GM19025 (cell line): ENCODE measurements around the gene RPL7A.

Experiments
- ATAC-seq: cut with Tn5 transposase; IDR thresholded peaks from one replicate; pipeline ENCODE4 v1.9.1; 2021; ENCODE audit warnings: mild to moderate bottlenecking, low read depth, moderate library complexity; ENCODE audit not compliant: unreplicated experiment

Gene RPL7A

GRCh38 chr9:133346021-133346785 is 1.8 kb upstream of the RPL7A start:
- ATAC-seq = no peak

- no peak for ATAC-seq
These were observed 468 bp upstream of the RPL7A start for GRCh38 chr9:133347515-133347984.

- ATAC-seq = no peak
These were observed 928 bp downstream of the RPL7A start for GRCh38 chr9:133348718-133349573.

GRCh38 chr9:133349965-133350616 is 2.1 kb downstream of the RPL7A start:
- ATAC-seq = no peak

- ATAC-seq = no peak
These were observed 3.5 kb downstream of the RPL7A start for GRCh38 chr9:133351526-133351907.

GRCh38 chr9:133351908-133352634 is 4.1 kb downstream of the RPL7A start:
- ATAC-seq = no peak

- no peak for ATAC-seq
These were observed 4.8 kb downstream of the RPL7A start for GRCh38 chr9:133352635-133353340.

- ATAC-seq = no peak
These were observed 5.5 kb downstream of the RPL7A start for GRCh38 chr9:133353548-133353947.

GRCh38 chr9:133354766-133355165 is 6.7 kb downstream of the RPL7A start:
- no peak for ATAC-seq

GRCh38 chr9:133355881-133356357 is 7.9 kb downstream of the RPL7A start:
- peak; percentile 25 for ATAC-seq

- peak; percentile 75 for ATAC-seq
These were observed 8.5 kb downstream of the RPL7A start, which contains the start of the genes SURF1 and SURF2 for GRCh38 chr9:133356391-133357091. SURF1 (minus strand) TSS chr9:133356487; CDS start chr9:133356453, 34 bp downstream. SURF2 (plus strand) TSS chr9:133356550; CDS start chr9:133356593, 43 bp downstream.

GRCh38 chr9:133357656-133358055 is 9.6 kb downstream of the RPL7A start:
- no peak for ATAC-seq

GRCh38 chr9:133359399-133360175 is 11.6 kb downstream of the RPL7A start:
- no peak for ATAC-seq

GRCh38 chr9:133360400-133361393 is 12.7 kb downstream of the RPL7A start:
- no peak for ATAC-seq

GRCh38 chr9:133361507-133362092 is 13.6 kb downstream of the RPL7A start:
- ATAC-seq = no peak

GRCh38 chr9:133362359-133363044 is 14.5 kb downstream of the RPL7A start:
- ATAC-seq = no peak
